Erythroblast (primary cell): ENCODE results near the gene LNPEP.

Experiments used
- GATA1 ChIP-seq: IDR thresholded peaks from 2 replicates; pipeline ENCODE4 v1.6.1; 2011; ENCODE audit warnings: low read depth, mild to moderate bottlenecking, control low read depth, low read length, moderate library complexity
- POLR2A ChIP-seq: IDR thresholded peaks from 2 replicates; pipeline ENCODE4 v1.6.1; 2011; ENCODE audit warnings: mild to moderate bottlenecking, low read length

GRCh38 chr5:96957254-96958049 is 21.6 kb downstream of the LNPEP start:
- no peak for TF ChIP-seq POLR2A
- no peak for TF ChIP-seq GATA1
